ENCODE results near the gene TELO2.

Gene TELO2

DNA sequence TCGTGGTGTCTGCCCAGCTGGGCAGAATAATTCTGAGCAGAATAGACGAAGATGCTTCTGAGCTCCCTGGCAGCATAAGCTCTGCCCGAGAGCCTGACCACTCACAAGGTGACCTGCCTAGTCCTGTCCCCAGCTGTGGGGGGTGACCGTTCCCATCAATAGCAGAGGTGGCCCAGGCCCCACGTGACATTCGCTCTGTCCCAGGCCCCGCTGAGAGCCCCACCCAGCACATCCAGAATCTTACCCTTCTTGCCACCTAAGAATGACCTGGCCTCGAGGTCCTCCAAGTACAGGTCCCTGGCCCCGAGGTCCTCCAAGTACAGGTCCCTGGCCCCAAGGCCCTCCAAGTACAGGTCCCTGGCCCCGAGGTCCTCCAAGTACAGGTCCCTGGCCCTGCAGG is 39.6 kb downstream of the TELO2 start:
- H2AK5ac ChIP-seq (ENCODE audit: low read depth, low read length) = no peak overlapping the region
- H2BK15ac ChIP-seq (ENCODE audit: low read length) = no peak overlapping the region
- no peaks in the 10 kb centered on the region for H3K27me3 ChIP-seq (ENCODE audit: control insufficient read depth in 3 of 3, insufficient read depth in 3 of 3, low read depth in 1 of 3, low read length in 3 of 3)
- no peaks in the 10 kb centered on the region for H3K9me3 ChIP-seq (replicated peaks in 1 of 2; ENCODE audit: control insufficient read depth in 2 of 2, insufficient read depth in 1 of 2, low read depth in 1 of 2, low read length in 2 of 2)
- peaks cover 4 to 6% of the 10 kb centered on the region in 2 donors for H3K36me3 ChIP-seq (replicated peaks in 1 of 2; ENCODE audit: control insufficient read depth in 2 of 2, insufficient read depth in 2 of 2, low read length in 2 of 2)
- peaks cover 9% of the 10 kb centered on the region for H3K79me1 ChIP-seq (ENCODE audit: low read depth, low read length)
- WGBS, 2 donors (ENCODE audit: extremely low coverage in 2 of 2, insufficient read length in 2 of 2, insufficient replicate concordance in 1 of 2) = no CpG with 5 or more reads among the region's 10 CpGs
- no peak overlapping the region for H2AFZ ChIP-seq (ENCODE audit: low read length)
- H3K27ac ChIP-seq (replicated peaks; ENCODE audit: low read length) = no peak overlapping the region
- H2BK120ac ChIP-seq (ENCODE audit: low read depth, low read length) = no peak overlapping the region
- no peak overlapping the region for H3K4me2 ChIP-seq (ENCODE audit: insufficient read depth, low read length, poor library complexity, severe bottlenecking)
- H2BK12ac ChIP-seq (ENCODE audit: low read length) = no peak overlapping the region
- H2BK5ac ChIP-seq (ENCODE audit: low read length) = no peak overlapping the region
- no peak for DNase-seq (ENCODE audit: low spot score)
- H3K18ac ChIP-seq (ENCODE audit: low read length) = no peak overlapping the region
- peak overlapping the region; percentile 44 for H3K9ac ChIP-seq (ENCODE audit: low read depth, low read length, poor library complexity)
- H3K4me3 ChIP-seq (ENCODE audit: low read length in 2 of 2) = no peak overlapping the region
- H3K14ac ChIP-seq (ENCODE audit: low read length) = no peak overlapping the region
- H3K4ac ChIP-seq (ENCODE audit: low read length) = no peak overlapping the region
- no peak overlapping the region for H4K8ac ChIP-seq (ENCODE audit: low read depth, low read length)
- H3K4me1 ChIP-seq (ENCODE audit: control insufficient read depth in 2 of 2, insufficient read depth in 1 of 2, low read depth in 1 of 2, low read length in 2 of 2) = peaks cover 0 to 4% of the 10 kb centered on the region in 2 donors
- no peak overlapping the region for H4K91ac ChIP-seq (ENCODE audit: low read depth, low read length, poor library complexity)
- H3K23ac ChIP-seq (ENCODE audit: low read depth, low read length, poor library complexity) = peak overlapping the region; percentile 20

DNA sequence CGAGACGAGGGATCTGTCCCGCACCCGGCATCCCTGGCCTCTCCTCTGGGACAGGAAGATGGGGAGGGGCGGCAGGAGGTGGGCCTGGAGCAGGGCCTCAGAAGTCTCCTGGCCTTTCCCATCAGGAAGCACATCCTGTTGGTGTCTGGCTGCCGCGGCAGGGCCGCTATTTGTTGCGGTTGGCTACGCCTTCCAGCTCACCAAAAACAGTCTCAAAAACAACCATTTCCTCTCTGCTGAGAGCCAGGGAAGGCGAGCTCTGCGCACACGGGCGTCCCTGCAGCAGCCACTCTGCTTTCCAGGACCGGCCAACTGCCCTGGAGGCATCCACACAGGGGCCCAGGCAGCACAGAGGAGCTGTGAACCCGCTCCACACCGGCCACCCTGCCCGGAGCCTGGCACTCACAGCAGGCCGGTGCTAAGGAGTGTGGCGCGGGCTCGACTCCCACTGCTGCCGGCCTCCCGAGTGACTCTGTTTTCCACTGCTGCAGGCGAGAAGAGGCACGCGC is 40.3 kb downstream of the TELO2 start, which contains the start of gene TMEM204:
TMEM204 (plus strand) TSS at position 224 of the 509 bp plus-strand sequence. CDS start 610 bp downstream, outside the sequence.
- H4K91ac ChIP-seq (ENCODE audit: low read depth, low read length, poor library complexity) = peak within 1 kb of the TSS; percentile 85
- peak within 1 kb of the TSS; percentile 53 for H3K4ac ChIP-seq (ENCODE audit: low read length)
- H3K9me3 ChIP-seq (replicated peaks in 1 of 2; ENCODE audit: control insufficient read depth in 2 of 2, insufficient read depth in 1 of 2, low read depth in 1 of 2, low read length in 2 of 2) = no peaks in the 10 kb centered on the region
- peak within 1 kb of the TSS; percentile 20 for H3K23ac ChIP-seq (ENCODE audit: low read depth, low read length, poor library complexity)
- WGBS, 2 donors (ENCODE audit: extremely low coverage in 2 of 2, insufficient read length in 2 of 2, insufficient replicate concordance in 1 of 2) = no CpG with 5 or more reads among the region's 27 CpGs
- H2AFZ ChIP-seq (ENCODE audit: low read length) = no peak within 1 kb of the TSS
- H3K18ac ChIP-seq (ENCODE audit: low read length) = peak within 1 kb of the TSS; percentile 48
- H3K14ac ChIP-seq (ENCODE audit: low read length) = peak within 1 kb of the TSS; percentile 71
- no peak within 1 kb of the TSS for H2BK15ac ChIP-seq (ENCODE audit: low read length)
- H3K36me3 ChIP-seq (replicated peaks in 1 of 2; ENCODE audit: control insufficient read depth in 2 of 2, insufficient read depth in 2 of 2, low read length in 2 of 2) = peaks cover 3 to 4% of the 10 kb centered on the region in 2 donors
- H3K27ac ChIP-seq (replicated peaks; ENCODE audit: low read length) = no peak within 1 kb of the TSS
- H2BK12ac ChIP-seq (ENCODE audit: low read length) = no peak within 1 kb of the TSS
- H3K79me1 ChIP-seq (ENCODE audit: low read depth, low read length) = peaks cover 9% of the 10 kb centered on the region
- no peak within 1 kb of the TSS for H2BK5ac ChIP-seq (ENCODE audit: low read length)
- peaks cover 0 to under 1% of the 10 kb centered on the region in 2 donors for H3K4me1 ChIP-seq (ENCODE audit: control insufficient read depth in 2 of 2, insufficient read depth in 1 of 2, low read depth in 1 of 2, low read length in 2 of 2)
- peak within 1 kb of the TSS; percentile 44 for H3K9ac ChIP-seq (ENCODE audit: low read depth, low read length, poor library complexity)
- no peak within 1 kb of the TSS for H4K8ac ChIP-seq (ENCODE audit: low read depth, low read length)
- no peak within 1 kb of the TSS for H2BK120ac ChIP-seq (ENCODE audit: low read depth, low read length)
- no peak within 1 kb of the TSS for H2AK5ac ChIP-seq (ENCODE audit: low read depth, low read length)
- no peak for DNase-seq (ENCODE audit: low spot score)
- H3K4me2 ChIP-seq (ENCODE audit: insufficient read depth, low read length, poor library complexity, severe bottlenecking) = no peak within 1 kb of the TSS
- H3K4me3 ChIP-seq (ENCODE audit: low read length in 2 of 2) = peak within 1 kb of the TSS in 1 of 2 donors; percentile 11
- no peaks in the 10 kb centered on the region for H3K27me3 ChIP-seq (ENCODE audit: control insufficient read depth in 3 of 3, insufficient read depth in 3 of 3, low read depth in 1 of 3, low read length in 3 of 3)

DNA sequence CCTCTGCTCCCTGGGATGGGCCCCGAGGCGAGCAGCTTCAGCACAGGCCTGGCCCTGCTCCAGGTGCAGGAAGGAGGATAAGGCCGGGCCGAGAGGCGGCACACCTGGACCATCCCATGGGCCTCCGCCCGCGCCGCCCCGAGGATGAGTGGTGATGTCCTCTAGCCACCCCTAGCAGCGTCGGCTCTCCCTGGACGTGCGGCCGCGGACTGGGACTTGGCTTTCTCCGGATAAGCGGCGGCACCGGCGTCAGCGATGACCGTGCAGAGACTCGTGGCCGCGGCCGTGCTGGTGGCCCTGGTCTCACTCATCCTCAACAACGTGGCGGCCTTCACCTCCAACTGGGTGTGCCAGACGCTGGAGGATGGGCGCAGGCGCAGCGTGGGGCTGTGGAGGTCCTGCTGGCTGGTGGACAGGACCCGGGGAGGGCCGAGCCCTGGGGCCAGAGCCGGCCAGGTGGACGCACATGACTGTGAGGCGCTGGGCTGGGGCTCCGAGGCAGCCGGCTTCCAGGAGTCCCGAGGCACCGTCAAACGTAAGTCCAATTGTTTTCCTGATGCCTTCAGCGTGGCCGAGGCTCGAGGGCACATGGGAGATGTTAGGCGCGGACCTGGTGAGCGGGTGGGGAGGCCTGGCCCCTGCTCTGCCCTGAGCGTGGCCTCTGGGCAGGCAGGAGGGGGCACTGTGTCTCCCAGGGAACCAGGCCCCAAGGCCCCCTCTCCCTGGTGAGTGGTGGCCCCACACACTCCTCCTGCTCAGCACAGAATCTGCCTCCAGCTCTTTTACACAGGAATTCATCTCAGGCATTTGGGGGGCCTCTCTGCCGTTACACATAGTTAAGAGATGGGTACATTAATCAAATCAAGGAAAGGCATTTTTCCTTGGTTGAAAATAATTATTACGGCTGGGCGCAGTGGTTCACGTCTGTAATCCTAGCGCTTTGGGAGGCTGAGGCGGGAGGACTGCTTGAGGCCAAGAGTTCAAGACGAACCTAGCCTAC is 41.2 kb downstream of the TELO2 start:
- no peak overlapping the region for H2AK5ac ChIP-seq (ENCODE audit: low read depth, low read length)
- H2BK15ac ChIP-seq (ENCODE audit: low read length) = no peak overlapping the region
- WGBS, 2 donors (ENCODE audit: extremely low coverage in 2 of 2, insufficient read length in 2 of 2, insufficient replicate concordance in 1 of 2) = no CpG with 5 or more reads among the region's 57 CpGs
- peaks cover 9% of the 10 kb centered on the region for H3K79me1 ChIP-seq (ENCODE audit: low read depth, low read length)
- H3K14ac ChIP-seq (ENCODE audit: low read length) = peak overlapping the region; percentile 71
- DNase-seq (ENCODE audit: low spot score) = no peak
- no peak overlapping the region for H2BK12ac ChIP-seq (ENCODE audit: low read length)
- no peak overlapping the region for H3K4me2 ChIP-seq (ENCODE audit: insufficient read depth, low read length, poor library complexity, severe bottlenecking)
- peak overlapping the region; percentile 53 for H3K4ac ChIP-seq (ENCODE audit: low read length)
- no peaks in the 10 kb centered on the region for H3K4me1 ChIP-seq (ENCODE audit: control insufficient read depth in 2 of 2, insufficient read depth in 1 of 2, low read depth in 1 of 2, low read length in 2 of 2)
- no peak overlapping the region for H2BK120ac ChIP-seq (ENCODE audit: low read depth, low read length)
- peaks cover 2 to 4% of the 10 kb centered on the region in 2 donors for H3K36me3 ChIP-seq (replicated peaks in 1 of 2; ENCODE audit: control insufficient read depth in 2 of 2, insufficient read depth in 2 of 2, low read length in 2 of 2)
- H3K18ac ChIP-seq (ENCODE audit: low read length) = no peak overlapping the region
- H4K91ac ChIP-seq (ENCODE audit: low read depth, low read length, poor library complexity) = peak overlapping the region; percentile 85
- H3K27me3 ChIP-seq (ENCODE audit: control insufficient read depth in 3 of 3, insufficient read depth in 3 of 3, low read depth in 1 of 3, low read length in 3 of 3) = no peaks in the 10 kb centered on the region
- no peak overlapping the region for H2AFZ ChIP-seq (ENCODE audit: low read length)
- peak overlapping the region; percentile 44 for H2BK5ac ChIP-seq (ENCODE audit: low read length)
- no peak overlapping the region for H3K4me3 ChIP-seq (ENCODE audit: low read length in 2 of 2)
- no peaks in the 10 kb centered on the region for H3K9me3 ChIP-seq (replicated peaks in 1 of 2; ENCODE audit: control insufficient read depth in 2 of 2, insufficient read depth in 1 of 2, low read depth in 1 of 2, low read length in 2 of 2)
- no peak overlapping the region for H3K27ac ChIP-seq (replicated peaks; ENCODE audit: low read length)
- no peak overlapping the region for H4K8ac ChIP-seq (ENCODE audit: low read depth, low read length)
- no peak overlapping the region for H3K23ac ChIP-seq (ENCODE audit: low read depth, low read length, poor library complexity)
- no peak overlapping the region for H3K9ac ChIP-seq (ENCODE audit: low read depth, low read length, poor library complexity)
